GM21526 (cell line): ENCODE results near the gene STAP2.
"Not testable (repeated sequence)": the region's sequence is repeated elsewhere in the genome, so short reads cannot be mapped to it uniquely, and the experiment has no call there.

Source experiments
- ATAC-seq: cut with Tn5 transposase; IDR thresholded peaks from one replicate; pipeline ENCODE4 v1.9.1; 2021; ENCODE audit warnings: moderate library complexity; ENCODE audit not compliant: unreplicated experiment, low FRiP score

Gene STAP2

DNA sequence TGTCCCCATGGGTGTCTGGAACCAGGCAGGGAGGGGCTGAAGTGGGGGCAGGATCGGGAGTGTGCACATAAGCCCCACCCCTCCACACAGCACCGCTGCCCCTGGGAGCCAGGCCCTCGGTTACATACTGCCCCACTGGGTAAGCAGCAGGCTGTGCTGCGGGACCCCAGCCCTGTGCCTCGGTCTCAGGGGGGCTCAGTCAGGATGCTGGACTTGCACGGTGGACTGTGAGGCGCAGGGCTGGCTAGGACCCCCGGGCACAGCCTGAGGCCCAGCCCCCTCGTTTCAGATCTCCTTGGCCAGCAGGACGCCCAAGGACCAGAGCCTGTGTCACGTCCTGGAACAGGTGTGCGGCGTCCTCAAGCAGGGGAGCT is 21.0 kb upstream of the STAP2 start:
- no peak for ATAC-seq

DNA sequence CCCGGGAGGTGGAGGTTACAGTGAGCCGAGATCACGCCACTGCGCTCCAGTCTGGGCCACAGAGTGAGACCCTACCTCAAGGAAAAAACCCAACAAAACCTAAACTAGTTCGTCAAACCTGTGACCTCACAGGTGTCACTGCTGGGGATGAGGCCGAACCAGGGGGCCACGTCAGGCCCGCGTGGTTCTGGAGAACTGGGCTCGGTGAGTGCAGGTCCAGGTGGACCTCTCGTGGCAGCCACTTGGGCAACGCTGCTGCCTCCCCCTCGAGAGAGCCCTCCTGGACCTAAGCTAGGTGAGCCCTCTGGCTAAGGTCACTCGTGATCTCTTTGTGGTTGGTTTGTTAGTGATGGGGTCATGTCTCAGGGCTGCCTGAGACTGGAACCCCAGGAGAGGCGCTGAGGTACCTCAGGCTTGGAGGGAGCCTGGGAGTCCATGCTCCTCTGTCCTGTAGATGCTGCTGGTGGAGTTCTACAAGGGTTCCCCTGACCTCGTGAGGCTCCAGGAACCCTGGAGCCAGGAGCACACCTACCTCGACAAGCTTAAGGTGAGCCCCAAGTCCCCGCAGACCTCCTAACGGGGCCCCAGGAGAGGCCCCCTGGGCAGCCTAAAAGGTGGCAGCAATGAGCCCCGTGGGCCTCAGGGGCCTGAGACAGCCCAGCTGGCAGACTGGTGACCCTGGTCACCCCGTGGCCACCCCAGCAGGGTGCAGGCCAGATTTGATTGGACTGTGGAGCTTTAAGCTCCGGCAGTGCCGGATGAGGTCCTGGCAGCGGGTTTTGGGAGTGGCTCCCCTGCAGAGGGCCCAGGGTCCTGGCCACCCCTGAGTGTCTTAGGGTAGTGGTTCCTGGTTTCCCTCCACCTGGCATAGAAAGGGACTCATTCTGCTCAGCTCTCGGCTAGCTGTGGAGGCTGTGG is 20.3 kb upstream of the STAP2 start:
- ATAC-seq = no peak

DNA sequence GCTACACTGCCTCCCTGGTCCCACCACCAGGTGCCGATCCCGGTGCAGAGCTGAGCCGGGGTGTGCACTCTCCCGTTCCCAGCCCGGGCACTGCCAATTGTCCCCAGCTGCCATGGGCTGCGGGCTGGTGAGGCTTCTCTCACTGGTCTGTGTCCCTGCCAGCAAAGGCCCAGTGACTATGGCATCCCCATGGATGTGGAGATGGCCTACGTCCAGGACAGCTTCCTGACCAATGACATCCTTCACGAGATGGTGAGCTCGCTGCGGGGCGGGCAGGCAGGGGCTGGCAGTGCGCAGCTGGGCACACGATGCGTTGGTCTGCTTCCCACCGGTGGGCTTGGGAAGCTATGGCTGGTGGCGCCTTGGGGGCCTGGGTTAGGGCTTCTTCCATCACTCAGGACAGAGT is 19.3 kb upstream of the STAP2 start:
- no peak for ATAC-seq

DNA sequence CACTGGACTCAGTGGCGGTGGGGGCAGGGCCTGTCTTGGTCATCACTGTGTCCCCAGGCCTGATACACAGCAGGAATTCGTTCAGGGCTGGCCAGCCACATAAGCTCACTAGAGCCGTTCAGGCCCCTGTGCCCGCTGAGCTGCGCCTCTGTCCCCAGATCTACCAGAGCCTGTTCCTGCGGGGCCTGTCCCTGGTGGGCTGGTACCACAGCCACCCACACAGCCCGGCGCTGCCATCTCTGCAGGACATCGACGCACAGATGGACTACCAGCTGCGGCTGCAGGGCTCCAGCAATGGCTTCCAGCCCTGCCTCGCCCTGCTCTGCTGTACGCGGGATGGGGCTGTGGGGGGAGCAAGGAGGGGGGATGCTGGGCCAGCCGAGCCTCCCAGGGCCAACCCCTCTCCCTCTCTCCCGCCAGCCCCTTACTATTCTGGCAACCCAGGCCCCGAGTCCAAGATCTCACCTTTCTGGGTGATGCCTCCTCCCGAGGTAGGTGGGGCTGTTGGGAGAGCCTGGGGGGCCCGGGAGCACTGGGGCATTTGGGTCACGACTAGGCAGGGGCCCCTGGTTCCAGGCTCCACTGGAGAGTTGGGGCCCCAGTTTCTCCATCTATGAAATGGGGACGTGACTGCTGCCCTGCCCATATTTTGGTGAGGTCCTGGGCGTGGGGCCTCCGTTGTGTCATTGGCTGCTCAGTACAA is 18.6 kb upstream of the STAP2 start:
- no peak for ATAC-seq

DNA sequence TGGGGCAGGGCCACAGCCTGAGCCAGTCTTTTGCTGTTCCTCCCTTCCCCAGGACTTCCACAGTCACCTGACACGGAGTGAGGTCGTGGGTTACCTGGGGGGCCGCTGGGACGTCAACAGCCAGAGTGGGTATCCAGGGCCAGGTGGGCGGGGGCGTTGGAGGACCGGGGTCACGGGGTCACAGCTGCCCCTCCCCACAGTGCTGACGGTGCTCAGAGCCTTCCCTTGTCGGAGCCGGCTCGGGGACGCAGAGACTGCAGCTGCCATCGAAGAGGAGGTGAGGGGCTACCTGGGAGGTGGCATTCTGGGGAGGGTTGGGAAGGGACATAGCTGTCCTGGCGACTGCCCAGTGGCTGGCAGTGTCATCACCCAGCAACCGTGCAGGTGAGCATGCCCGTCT is 16.3 kb upstream of the STAP2 start:
- ATAC-seq = no peak

DNA sequence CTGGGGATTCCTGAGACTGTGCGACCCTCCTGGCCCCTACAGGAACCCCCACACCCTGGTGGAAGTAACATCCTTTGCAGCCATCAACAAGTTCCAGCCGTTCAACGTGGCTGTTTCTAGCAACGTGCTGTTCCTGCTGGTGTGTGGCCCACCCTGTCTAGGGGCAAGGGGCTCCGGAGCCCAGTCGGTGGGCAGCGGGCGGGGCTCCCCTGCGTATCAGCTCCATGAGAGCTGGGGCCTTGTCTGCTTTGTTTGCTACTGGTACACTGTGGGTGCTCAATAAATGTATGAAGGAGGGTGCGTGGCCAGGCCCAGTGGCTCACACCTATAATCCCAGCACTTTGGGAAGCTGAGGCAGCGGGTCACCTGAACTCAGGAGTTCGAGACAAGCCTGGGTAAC is 15.7 kb upstream of the STAP2 start:
- ATAC-seq = no peak

DNA sequence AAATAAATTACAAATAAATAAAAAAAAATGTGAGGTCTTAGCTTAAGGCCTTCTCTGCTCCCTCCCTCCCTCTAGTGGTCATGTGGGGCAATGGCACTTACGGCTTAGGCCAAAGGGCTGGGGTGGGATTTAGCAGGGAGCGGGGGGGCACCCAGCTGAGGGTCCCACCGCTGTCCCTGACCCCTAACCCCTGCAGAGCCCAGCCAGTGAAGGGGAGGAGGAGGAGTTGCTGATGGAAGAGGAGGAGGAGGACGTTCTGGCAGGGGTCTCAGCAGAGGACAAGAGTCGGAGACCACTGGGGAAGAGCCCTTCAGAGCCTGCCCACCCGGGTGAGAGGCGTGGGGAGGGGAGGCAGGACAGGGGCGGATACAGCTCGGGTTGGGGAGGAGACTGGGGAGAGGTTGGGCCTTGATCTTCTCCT is 14.1 kb upstream of the STAP2 start:
- ATAC-seq = no peak

DNA sequence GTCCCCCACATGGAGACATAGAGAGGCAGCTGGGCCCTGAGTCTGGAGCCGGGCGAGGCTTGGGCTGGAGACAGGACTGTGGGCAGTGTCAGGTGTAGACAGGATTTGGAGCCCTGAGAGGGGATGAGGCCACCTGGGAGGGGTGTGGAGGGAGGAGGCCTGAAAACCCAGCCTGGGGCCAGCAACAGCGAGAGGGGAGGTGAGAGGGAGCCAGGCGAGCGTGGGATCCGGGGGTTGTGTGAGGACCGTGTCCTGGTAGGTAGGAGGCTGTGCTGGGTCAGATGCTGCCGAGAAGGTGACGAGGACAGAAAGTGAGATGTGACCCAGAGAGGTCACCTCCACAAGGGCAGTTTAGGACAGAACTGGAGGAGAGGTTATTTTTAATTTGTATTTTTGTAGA is 12.1 kb upstream of the STAP2 start:
- no peak for ATAC-seq

DNA sequence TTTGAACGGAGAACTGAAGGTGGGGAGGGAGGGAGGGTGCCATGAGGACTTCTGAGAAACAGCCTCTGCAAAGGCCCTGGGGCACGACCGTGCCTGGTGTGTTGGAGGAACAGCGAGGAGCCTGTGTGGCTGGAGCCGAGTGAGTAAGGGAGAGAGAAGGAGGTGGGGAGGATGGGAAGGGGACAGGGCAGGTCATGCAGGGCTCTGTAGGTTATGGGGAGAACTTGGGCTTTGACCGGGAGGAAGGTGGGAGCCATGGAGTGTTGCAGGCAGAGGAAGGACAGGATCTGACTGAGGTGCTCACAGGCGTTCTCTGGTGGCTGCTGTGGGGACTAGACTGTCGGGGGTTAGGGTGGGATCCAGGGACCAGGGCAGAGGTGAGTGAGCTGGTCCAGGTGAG is 11.5 kb upstream of the STAP2 start:
- ATAC-seq = no peak

DNA sequence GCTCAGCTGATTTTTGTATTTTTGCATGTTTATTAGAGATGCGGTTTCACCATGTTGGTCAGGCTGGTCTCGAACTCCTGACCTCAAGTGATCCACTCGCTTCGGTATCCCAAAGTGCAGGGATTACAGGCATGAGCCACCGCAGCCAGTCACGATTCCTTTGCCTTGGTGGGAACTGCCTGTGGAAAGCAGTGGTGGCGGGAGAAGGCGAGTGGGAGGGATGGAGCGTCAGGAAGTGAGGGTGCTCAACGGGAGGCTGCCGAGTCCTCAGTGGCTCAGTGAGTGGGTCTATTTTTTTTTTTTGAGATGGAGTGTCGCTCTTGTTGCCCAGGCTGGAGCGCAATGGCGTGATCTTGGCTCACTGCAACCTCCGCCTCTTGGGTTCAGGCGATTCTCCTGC is 10.6 kb upstream of the STAP2 start:
- not testable (repeated sequence) for ATAC-seq

DNA sequence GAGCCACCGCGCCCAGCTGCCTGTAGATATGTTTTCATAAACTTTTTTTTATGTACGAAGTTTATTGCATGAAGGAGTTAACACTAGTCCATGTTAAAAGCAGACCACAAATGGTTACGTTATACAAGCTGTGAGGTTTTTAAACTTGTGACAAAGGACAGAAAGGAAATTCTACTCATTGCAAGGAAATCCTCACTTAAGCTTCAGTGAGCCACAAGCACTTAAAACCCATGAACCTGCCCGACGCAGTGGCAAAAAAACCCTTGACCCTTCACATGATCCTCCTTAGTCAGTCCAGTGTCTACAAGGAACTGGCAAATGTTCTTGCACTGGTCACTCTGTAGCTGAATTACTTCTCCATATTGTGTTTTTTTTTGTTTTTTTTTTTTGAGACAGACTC is 8.9 kb upstream of the STAP2 start:
- no peak for ATAC-seq

DNA sequence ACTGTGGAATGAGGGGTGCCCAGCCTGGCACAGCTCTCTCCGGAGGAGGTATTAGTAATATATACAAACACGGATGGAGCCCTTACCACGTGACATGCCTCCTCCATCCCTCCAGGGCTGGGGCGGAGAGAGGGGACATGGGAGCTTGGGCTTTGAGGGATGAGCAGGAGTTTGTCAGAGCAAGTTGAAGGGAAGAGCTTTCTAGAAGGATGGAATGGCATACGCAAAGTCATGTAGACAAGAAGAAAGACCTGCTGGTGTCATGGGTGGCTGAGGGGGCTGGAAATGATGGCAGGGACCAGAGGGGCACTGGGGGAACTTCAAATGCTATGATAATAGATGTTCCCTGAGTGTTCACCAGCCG is 7.4 kb upstream of the STAP2 start:
- ATAC-seq = no peak

DNA sequence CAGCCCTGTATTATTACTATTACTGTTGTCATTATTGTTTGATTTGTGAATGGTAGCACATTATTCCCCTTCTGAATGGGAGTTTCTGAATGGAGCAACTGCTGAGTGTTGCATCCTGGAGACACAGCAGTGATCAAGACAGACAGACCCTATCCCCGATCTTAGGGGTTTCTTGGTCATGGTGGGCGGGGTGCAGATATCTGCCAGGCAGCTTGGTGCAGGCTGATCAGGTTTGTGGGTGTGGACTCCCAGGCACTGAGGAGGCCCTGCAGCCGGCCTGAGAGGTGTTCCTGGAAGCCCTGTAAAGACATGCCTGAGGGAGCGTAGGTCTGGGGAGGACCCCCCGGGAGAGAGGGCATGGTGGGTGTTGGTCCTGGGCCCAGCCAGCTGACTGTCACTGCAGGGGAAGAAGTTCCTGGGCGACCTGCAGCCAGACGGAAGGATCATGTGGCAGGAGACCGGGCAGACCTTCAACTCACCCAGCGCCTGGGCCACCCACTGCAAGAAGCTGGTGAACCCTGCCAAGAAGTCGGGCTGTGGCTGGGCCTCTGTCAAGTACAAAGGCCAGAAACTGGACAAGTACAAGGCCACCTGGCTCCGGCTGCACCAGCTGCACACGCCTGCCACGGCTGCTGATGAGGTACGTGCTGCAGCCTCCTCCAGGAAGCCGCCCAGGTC is 6.9 kb upstream of the STAP2 start:
- ATAC-seq = no peak

DNA sequence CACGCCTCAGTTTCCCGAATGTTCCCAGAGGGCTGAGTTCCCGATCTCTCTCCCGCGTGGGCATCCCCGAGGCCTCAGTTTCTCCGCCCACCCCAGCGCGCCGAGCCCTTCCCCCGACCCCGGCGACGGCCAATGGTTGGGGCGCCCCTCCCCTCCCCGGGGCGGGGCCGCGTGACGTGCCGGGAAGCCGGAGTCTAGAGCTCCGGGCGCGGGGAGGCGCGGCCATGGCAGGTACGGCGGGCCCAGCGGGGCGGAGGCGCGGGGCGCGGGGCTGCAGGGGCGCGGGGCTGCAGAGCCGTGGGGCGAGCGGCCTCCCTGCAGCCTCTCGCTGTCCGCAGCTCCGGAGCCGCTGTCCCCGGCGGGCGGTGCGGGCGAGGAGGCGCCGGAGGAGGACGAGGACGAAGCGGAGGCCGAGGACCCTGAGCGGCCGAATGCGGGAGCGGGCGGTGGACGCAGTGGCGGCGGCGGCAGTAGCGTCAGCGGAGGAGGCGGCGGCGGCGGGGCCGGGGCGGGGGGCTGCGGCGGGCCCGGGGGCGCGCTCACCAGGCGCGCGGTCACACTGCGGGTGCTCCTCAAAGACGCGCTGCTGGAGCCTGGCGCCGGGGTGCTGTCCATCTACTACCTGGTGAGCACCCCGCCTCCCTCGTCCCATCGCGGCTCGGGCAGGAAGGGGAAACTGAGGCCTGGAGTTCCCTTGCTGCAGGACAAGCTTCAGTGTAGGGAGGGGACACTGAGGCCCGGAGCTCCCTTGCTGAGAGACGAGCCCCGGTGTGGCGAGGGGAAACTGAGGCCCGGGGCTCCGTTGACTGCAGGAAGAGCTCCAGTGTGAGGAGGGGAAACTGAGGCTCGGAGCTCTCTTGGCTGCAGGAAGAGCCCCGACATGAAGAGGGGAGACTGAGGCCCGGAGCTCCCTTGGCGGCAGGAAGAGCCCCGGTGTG is 5.0 kb upstream of the STAP2 start, which contains the start of gene MPND:
TSS of gene MPND (plus strand) at position 193 of the 938 bp plus-strand sequence. CDS start at position 225, 32 bp downstream.
- ATAC-seq = peak; percentile 43

DNA sequence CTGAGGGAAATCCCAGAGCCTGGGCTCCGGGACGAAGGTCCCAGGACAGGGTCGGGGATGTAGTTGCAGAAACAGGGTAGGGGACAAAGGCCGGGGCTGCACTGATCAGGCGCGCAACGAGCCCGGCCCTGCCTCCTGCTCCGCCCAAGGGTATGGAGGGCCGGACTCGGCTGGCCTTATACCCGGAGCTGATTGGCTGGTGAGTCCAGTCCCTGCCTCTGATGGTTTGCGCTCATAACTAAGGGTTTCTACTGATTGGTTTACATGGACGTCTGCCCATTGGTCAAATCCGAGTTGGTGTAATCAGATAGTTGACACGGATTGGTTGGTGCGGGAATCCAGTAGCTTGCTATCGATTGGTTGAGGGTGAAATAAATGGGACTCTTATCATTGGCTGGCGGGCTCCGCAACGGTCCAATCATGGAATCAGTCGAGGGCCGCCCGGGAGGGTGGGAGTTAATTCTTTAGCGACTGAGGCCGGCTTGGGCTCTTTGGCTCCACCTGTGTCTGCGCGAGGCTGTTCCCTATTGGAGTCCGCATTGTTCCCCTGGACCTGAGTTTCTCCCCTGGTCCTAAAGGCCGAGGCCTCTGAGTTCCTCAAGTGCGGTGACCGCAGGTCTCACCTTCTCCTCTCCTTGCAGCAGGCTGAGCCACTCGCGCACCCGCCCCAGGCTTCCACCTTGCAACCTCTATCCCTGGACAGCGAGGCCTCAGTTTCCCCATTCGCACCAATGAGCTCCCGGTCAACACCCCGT is 4.2 kb upstream of the STAP2 start:
- ATAC-seq = peak; percentile 73

DNA sequence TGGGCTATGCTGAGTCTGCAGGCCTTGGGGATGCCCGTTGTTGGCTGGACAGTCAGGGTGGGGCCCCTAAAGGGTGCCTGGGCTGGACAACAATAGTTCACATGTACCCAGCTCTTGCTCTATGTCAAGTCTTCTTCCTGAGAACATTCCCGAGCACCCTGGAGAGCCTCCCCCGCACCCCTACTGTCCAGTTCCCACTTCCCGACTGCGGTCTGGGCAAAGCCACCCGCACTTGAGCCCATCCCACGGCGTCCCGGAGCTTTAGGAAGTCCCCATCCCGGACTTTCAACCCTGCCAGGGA is 3.6 kb upstream of the STAP2 start:
- ATAC-seq = no peak

DNA sequence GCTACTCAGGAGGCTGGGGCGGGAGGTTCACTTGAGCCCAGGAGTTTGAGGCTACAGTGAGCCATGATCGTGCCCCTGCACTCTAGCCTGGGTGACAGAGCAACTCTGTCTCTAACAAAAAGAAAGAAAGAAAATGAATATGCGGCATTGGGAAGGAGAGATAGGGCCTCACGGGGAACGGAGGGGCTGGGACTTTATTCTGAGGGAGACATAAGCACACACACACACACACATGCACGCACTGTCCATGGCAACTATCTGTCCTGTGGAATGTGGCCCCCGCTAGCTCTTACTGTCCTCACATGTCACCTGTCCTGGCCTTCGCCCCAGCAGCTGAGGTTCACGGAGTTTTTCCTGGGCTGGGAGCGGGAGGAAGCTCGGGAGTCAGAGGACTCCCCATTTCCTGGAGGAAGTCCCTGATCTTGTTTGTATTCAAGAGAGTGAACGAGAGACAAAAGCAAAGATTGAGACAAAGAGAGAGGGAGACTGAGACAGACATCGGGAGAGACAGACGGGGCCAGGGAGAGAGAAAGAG is 654 bp downstream of the STAP2 start:
- no peak for ATAC-seq

DNA sequence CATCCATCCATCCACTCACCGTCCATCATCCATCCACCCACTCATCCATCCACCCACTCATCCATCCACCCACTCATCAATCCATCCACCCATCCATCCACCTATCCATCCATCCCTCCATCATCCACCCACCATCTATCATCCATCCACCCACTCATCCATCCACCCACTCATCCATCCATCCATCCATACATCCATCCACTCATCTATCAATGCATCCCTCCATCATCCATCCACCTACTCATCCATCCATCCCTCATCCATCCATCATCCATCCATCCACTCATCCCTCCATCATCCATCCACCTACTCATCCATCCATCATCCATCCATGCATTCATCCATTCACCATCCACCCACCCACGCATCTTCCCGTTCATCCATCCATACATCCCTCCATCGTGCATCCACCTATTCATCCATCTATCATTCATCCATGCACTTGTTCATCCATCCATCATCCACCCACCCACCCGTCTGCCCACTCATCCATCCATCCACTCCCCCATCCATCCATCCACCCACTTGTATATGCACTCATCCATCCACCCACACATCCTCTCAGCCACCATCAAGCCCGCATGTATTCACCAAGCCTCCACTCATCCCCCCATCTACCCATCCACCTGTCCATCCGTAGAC is 3.6 kb downstream of the STAP2 start:
- ATAC-seq = no peak

DNA sequence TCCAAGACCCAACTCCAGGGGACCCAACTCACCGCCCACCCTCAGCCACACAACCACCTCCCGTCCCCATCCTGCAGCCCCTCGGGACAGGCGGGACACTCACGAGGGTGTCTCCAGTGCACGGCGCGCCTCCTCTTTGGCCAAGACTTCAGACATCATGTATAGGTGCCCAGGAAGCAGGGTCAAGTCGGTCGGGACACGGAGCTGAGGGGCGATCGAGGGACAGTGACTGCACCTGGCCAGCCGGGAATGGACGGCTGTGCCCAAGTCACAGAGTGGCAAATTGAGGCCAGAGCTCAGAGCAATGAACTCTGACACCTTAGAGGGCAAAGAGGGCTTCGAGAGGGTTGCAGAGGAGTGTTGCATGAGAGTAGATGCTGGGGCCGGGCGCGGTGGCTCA is 8.8 kb downstream of the STAP2 start:
- no peak for ATAC-seq
